Measurements from ENCODE around the gene DIPK1B.

The DIPK1B gene

GRCh38 chr9:136673088-136673974 lies 39.0 kb upstream of the DIPK1B start:
- DNase-seq (ENCODE audit: low read depth in 3 of 3), result no peak

- DNase-seq (ENCODE audit: low read depth in 3 of 3), result no peak
These were observed 38.2 kb upstream of the DIPK1B start for GRCh38 chr9:136673975-136674785.

- DNase-seq (ENCODE audit: low read depth in 3 of 3), result no peak
These were observed 37.5 kb upstream of the DIPK1B start for GRCh38 chr9:136674786-136675349.

GRCh38 chr9:136675477-136676296 lies 36.7 kb upstream of the DIPK1B start:
- no peak for DNase-seq (ENCODE audit: low read depth in 3 of 3)

- no peak for DNase-seq (ENCODE audit: low read depth in 3 of 3)
These were observed 36.0 kb upstream of the DIPK1B start for GRCh38 chr9:136676297-136676794.

- DNase-seq (ENCODE audit: low read depth in 3 of 3), result no peak
These were observed 35.3 kb upstream of the DIPK1B start for GRCh38 chr9:136676920-136677686.

GRCh38 chr9:136678034-136678433 lies 34.3 kb upstream of the DIPK1B start:
- no peak for DNase-seq (ENCODE audit: low read depth in 3 of 3)

GRCh38 chr9:136678624-136679023 lies 33.7 kb upstream of the DIPK1B start:
- DNase-seq (ENCODE audit: low read depth in 3 of 3), result no peak

GRCh38 chr9:136679431-136679941 lies 32.9 kb upstream of the DIPK1B start:
- no peak for DNase-seq (ENCODE audit: low read depth in 3 of 3)

GRCh38 chr9:136681029-136681428 lies 31.3 kb upstream of the DIPK1B start:
- DNase-seq (ENCODE audit: low read depth in 3 of 3), result no peak

- no peak for DNase-seq (ENCODE audit: low read depth in 3 of 3)
These were observed 30.2 kb upstream of the DIPK1B start for GRCh38 chr9:136681945-136682699.

- DNase-seq (ENCODE audit: low read depth in 3 of 3), result no peak
These were observed 29.7 kb upstream of the DIPK1B start for GRCh38 chr9:136682710-136683109.

GRCh38 chr9:136683173-136683745 lies 29.1 kb upstream of the DIPK1B start:
- no peak for DNase-seq (ENCODE audit: low read depth in 3 of 3)

- DNase-seq (ENCODE audit: low read depth in 3 of 3), result no peak
These were observed 28.6 kb upstream of the DIPK1B start for GRCh38 chr9:136683755-136684154.

- no peak for DNase-seq (ENCODE audit: low read depth in 3 of 3)
These were observed 28.0 kb upstream of the DIPK1B start for GRCh38 chr9:136684339-136684738.

GRCh38 chr9:136684799-136685198 lies 27.6 kb upstream of the DIPK1B start:
- no peak for DNase-seq (ENCODE audit: low read depth in 3 of 3)

- DNase-seq (ENCODE audit: low read depth in 3 of 3), result no peak
These were observed 27.2 kb upstream of the DIPK1B start for GRCh38 chr9:136685216-136685615.

- no peak for DNase-seq (ENCODE audit: low read depth in 3 of 3)
These were observed 26.4 kb upstream of the DIPK1B start for GRCh38 chr9:136685790-136686533.

- no peak for DNase-seq (ENCODE audit: low read depth in 3 of 3)
These were observed 25.9 kb upstream of the DIPK1B start for GRCh38 chr9:136686534-136686793.
